Measurements from ENCODE around the gene DOK3. TPM values are rescaled to one million over a fixed set of nuclear protein-coding genes. Genes with fewer than 3 reads are reported as not detected.
"Not testable (repeated sequence)": the region's sequence is repeated elsewhere in the genome, so short reads cannot be mapped to it uniquely, and the experiment has no call there.

Gene DOK3
- total RNA-seq, 1 donor from 2014 or later = 4.3 TPM

GRCh38 chr5:177537389-177538361 is 28.0 kb upstream of the DOK3 start:
- intact Hi-C loops (cut with micrococcal nuclease) = no loop called here

- intact Hi-C loops (cut with micrococcal nuclease) = no loop called here
Measured at GRCh38 chr5:177536386-177536785, 26.8 kb upstream of the DOK3 start.

- intact Hi-C loops (cut with micrococcal nuclease) = no loop called here
Measured at GRCh38 chr5:177535125-177535524, 25.5 kb upstream of the DOK3 start.

- intact Hi-C loops (cut with micrococcal nuclease) = not testable (repeated sequence)
Measured at GRCh38 chr5:177534433-177534832, 24.8 kb upstream of the DOK3 start.

GRCh38 chr5:177531209-177531940 is 21.7 kb upstream of the DOK3 start:
- intact Hi-C loops (cut with micrococcal nuclease) = no loop called here

- intact Hi-C loops (cut with micrococcal nuclease) = no loop called here
Measured at GRCh38 chr5:177530638-177531037, 21.0 kb upstream of the DOK3 start.

- intact Hi-C loops (cut with micrococcal nuclease) = no loop called here
Measured at GRCh38 chr5:177529247-177530203, 19.9 kb upstream of the DOK3 start.

- intact Hi-C loops (cut with micrococcal nuclease) = no loop called here
Measured at GRCh38 chr5:177528631-177529030, 19.0 kb upstream of the DOK3 start.

GRCh38 chr5:177527595-177527994 is 18.0 kb upstream of the DOK3 start:
- intact Hi-C loops (cut with micrococcal nuclease) = no loop called here

GRCh38 chr5:177526791-177527190 is 17.2 kb upstream of the DOK3 start:
- intact Hi-C loops (cut with micrococcal nuclease) = no loop called here

- intact Hi-C loops (cut with micrococcal nuclease) = no loop called here
Measured at GRCh38 chr5:177526191-177526590, 16.6 kb upstream of the DOK3 start.

GRCh38 chr5:177524941-177525655 is 15.5 kb upstream of the DOK3 start:
- intact Hi-C loops (cut with micrococcal nuclease) = no loop called here

- intact Hi-C loops (cut with micrococcal nuclease) = no loop called here
Measured at GRCh38 chr5:177524539-177524900, 14.9 kb upstream of the DOK3 start.

GRCh38 chr5:177523711-177524538 is 14.3 kb upstream of the DOK3 start:
- intact Hi-C loops (cut with micrococcal nuclease) = no loop called here

- intact Hi-C loops (cut with micrococcal nuclease) = no loop called here
Measured at GRCh38 chr5:177520916-177521513, 11.4 kb upstream of the DOK3 start.

GRCh38 chr5:177520271-177520670 is 10.6 kb upstream of the DOK3 start:
- intact Hi-C loops (cut with micrococcal nuclease) = no loop called here

- intact Hi-C loops (cut with micrococcal nuclease) = loop anchor here (5.0 kb wide), 1 partner anchor 633 kb away; the partner anchor contains the start of gene NHP2
Measured at GRCh38 chr5:177519463-177520235, 10.0 kb upstream of the DOK3 start.

All from T-helper 1 cell treated with Interleukin-12 subunit alpha and Interleukin-12 subunit beta and Interleukin-4 antibody, amounts not matched to agents 30 ng/mL and 1 ng/mL, for 36 hours (primary cell).